Natural killer cell (primary cell): ENCODE data around the gene A4GALT. TPM values are rescaled to one million over a fixed set of nuclear protein-coding genes. Genes with fewer than 3 reads are reported as not detected.

ENCODE experiments used
- ATAC-seq, 3 donors: fragments of 150-1000 bp in 2 of 3; fragments of 200-7000 bp in 1 of 3; cut with Tn5 transposase; 1 replicate in 1 of 3; 2 replicates in 2 of 3; pipeline ENCODE4 v1.10.0; 2021; ENCODE audit warnings: mild to moderate bottlenecking in 2 of 3, moderate library complexity in 2 of 3
- DNase-seq, 2 donors: peaks; one replicate each; pipeline versions ENCODE4 v3.0.0 to v3.0.0-alpha.2; 2013 to 2021; ENCODE audit warnings: mixed read lengths in 1 of 2
- H3K27ac ChIP-seq: one replicate; pipeline ENCODE4 v1.5.1; 2013; ENCODE audit warnings: mild to moderate bottlenecking, low read length
- H3K27me3 ChIP-seq: one replicate; pipeline ENCODE4 v1.6.1; 2013; ENCODE audit warnings: low read length; ENCODE audit not compliant: control insufficient read depth, insufficient read depth
- H3K36me3 ChIP-seq: one replicate; pipeline ENCODE4 v1.6.1; 2013; ENCODE audit warnings: low read length; ENCODE audit not compliant: control insufficient read depth, insufficient read depth
- H3K4me1 ChIP-seq: one replicate; pipeline ENCODE4 v1.6.1; 2013; ENCODE audit warnings: low read length; ENCODE audit not compliant: control insufficient read depth, insufficient read depth
- H3K4me3 ChIP-seq: one replicate; pipeline ENCODE4 v1.5.1; 2013; ENCODE audit warnings: low read length
- H3K9me3 ChIP-seq: one replicate; pipeline ENCODE4 v1.6.1; 2013; ENCODE audit warnings: low read length; ENCODE audit not compliant: control insufficient read depth, insufficient read depth
- H3K27ac Mint-ChIP-seq, 2 donors: one replicate each; pipeline ENCODE4 v1.8.0; 2022; ENCODE audit warnings: mild to moderate bottlenecking in 2 of 2, mixed read lengths in 2 of 2, moderate library complexity in 1 of 2
- H3K27me3 Mint-ChIP-seq, 2 donors: one replicate each; pipeline ENCODE4 v1.8.0; 2022; ENCODE audit warnings: low read depth in 2 of 2, mixed read lengths in 2 of 2
- H3K36me3 Mint-ChIP-seq: one replicate; pipeline ENCODE4 v1.8.0; 2022; ENCODE audit warnings: mixed read lengths
- H3K4me1 Mint-ChIP-seq, 2 donors: one replicate each; pipeline ENCODE4 v1.8.0; 2022; ENCODE audit warnings: mixed read lengths in 2 of 2
- H3K4me3 Mint-ChIP-seq: one replicate; pipeline ENCODE4 v1.8.0; 2022; ENCODE audit warnings: mild to moderate bottlenecking, moderate library complexity, mixed read lengths
- H3K9me3 Mint-ChIP-seq, 2 donors: one replicate each; pipeline ENCODE4 v1.8.0; 2022; ENCODE audit warnings: mixed read lengths in 2 of 2
- WGBS: methylation state at CpG from one replicate; pipeline ENCODE4 v1.1.7; 2013; ENCODE audit warnings: missing lambda C conversion rate; ENCODE audit not compliant: insufficient coverage; 5-methylcytosine and 5-hydroxymethylcytosine counted together
- intact Hi-C: fragments of 100-400 bp; cut with micrococcal nuclease; formaldehyde crosslinking; loops from one replicate; pipeline ENCODE4 v1.14.2; 2022
- total RNA-seq, 4 donors: library from RNA; stranded (reverse); fragments of 120-200 nt in 1 of 4; gene quantifications; one replicate each; pipeline versions ENCODE4 v1.2.3 to v1.2.4, GENCODE V29; 2013 to 2022
- TF ChIP-seq, protein P1 (sequence below): fragments of 200-600 bp; IDR thresholded peaks from one replicate; pipeline ENCODE4 v1.8.0; 2022; ENCODE audit warnings: antibody characterized with exemption

A4GALT gene
- total RNA-seq, 3 donors from 2014 or later (not counting 1 experiment from before 2014, with no cell fraction given), result 0.26 TPM; not detected in 2

DNA sequence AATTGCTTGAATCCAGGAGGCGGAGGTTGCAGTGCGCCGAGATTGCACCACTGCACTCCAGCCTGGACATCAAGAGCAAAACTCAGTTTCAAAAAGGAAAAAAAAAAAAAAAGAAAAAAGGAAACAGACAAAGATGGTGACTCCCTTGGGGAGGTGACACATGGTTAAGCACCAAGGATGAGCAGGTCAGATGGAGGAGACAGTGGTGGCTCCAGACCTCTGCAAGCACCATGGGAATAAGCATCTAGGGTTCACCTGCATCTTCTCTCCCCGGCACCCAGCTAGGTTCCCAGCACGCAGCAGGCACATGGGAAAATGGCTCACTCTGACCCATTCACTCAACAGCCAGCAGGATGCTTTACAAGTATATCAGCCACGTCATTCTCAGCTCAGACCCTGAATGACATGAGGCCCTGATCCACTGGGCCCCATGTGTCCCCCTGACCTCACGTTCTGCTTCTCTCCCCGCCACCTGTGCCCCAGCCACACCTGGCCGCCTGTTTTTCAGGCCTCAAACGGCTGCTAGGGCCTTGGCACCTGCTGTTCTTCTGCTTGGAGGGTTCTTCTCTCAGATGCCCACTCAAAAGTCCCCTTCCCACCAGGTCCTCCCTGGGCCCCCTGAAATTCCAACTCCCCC, 24.2 kb downstream of the A4GALT start:
- H3K4me3 Mint-ChIP-seq, result no peak overlapping the region
- ATAC-seq (no peak), DNase-seq (no peak)
- WGBS, result 71% methylated on average over 10 of the region's 10 CpGs
- H3K4me3 ChIP-seq, result no peak overlapping the region
- H3K4me1 Mint-ChIP-seq, result no peaks in the 10 kb centered on the region
- no peaks in the 10 kb centered on the region for H3K9me3 ChIP-seq
- H3K27ac ChIP-seq, result no peak overlapping the region
- intact Hi-C loops, result no loop called here
- no peaks in the 10 kb centered on the region for H3K36me3 Mint-ChIP-seq
- no peaks in the 10 kb centered on the region for H3K9me3 Mint-ChIP-seq
- H3K27me3 ChIP-seq, result no peaks in the 10 kb centered on the region
- TF ChIP-seq, protein P1, sequence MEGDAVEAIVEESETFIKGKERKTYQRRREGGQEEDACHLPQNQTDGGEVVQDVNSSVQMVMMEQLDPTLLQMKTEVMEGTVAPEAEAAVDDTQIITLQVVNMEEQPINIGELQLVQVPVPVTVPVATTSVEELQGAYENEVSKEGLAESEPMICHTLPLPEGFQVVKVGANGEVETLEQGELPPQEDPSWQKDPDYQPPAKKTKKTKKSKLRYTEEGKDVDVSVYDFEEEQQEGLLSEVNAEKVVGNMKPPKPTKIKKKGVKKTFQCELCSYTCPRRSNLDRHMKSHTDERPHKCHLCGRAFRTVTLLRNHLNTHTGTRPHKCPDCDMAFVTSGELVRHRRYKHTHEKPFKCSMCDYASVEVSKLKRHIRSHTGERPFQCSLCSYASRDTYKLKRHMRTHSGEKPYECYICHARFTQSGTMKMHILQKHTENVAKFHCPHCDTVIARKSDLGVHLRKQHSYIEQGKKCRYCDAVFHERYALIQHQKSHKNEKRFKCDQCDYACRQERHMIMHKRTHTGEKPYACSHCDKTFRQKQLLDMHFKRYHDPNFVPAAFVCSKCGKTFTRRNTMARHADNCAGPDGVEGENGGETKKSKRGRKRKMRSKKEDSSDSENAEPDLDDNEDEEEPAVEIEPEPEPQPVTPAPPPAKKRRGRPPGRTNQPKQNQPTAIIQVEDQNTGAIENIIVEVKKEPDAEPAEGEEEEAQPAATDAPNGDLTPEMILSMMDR, result no peak
- no peaks in the 10 kb centered on the region for H3K27me3 Mint-ChIP-seq
- H3K36me3 ChIP-seq, result no peaks in the 10 kb centered on the region
- no peak overlapping the region for H3K27ac Mint-ChIP-seq
- H3K4me1 ChIP-seq, result peaks cover 6% of the 10 kb centered on the region

DNA sequence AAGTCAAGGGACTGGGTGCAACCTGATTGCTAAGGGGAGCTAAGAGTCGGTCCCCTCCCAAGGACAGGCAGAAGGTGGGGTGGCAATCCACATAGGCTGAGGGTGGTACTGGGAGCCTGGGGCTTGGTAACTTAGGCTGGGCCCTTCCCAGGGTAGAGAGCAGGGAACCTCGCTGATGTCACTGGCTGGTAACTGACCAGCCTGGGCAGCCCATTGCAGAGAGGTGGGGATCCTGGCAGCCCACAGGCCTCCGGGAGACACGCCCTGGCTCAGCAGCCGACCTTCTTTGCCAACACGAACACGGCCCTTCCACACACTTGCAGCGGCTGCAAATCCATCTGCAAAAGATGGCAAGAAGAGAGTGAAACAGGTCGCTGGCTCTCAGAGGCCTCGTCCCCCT, 25.4 kb downstream of the A4GALT start:
- peaks cover 6% of the 10 kb centered on the region for H3K4me1 ChIP-seq
- TF ChIP-seq, protein P1, result no peak

DNA sequence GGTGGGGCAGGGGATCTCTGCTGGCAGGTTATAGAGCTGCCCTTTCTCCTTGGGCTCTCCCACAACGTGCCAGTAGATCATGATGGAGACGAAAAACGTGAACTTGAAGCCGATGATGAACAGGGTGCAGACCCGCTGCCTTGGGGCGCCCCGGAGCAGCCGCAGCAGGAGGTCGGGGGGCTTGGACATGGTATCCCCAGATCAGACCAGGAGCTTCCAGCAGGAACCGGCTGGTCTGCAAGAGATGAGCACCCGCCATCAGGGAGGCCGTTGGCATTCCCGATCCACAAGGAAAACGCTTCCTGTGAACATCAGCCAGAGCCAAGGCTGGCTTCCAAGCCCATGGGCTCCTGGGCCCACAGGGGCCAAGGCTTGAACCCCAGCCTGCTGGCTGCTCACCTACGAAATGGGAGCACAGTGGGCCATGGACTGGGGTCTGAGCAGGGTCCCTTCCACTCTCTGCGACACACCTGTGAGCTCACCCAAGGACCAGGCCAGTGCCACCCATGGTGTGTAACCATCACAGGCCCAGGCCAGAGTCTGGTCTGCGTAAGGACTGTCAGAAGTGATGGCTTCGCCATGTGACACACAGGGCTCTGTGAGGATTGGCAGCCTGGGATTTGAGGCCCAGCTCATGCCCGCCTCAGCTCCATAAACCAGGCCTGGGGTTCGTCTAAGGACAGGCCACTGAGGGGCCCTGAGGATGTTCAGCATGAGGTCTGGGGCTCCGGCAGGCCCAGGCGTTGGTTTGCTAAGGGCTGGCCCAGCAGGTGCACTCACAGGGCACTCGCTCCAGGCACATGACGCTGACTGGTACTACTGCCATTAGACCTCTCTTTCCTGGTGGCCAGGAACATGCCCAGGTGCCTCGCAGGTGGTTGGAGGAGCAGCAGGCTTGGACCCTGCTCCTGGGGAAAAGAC, 26.6 kb downstream of the A4GALT start:
- H3K4me1 Mint-ChIP-seq, result no peaks in the 10 kb centered on the region
- no peak overlapping the region for H3K4me3 Mint-ChIP-seq
- no peak for ATAC-seq

More for the DNA sequence above, 25.4 kb downstream of the A4GALT start:
- Mint-ChIP-seq H3K27me3 (no peaks in the 10 kb centered on the region), H3K36me3 (no peaks in the 10 kb centered on the region), H3K4me3 (no peak overlapping the region), H3K4me1 (no peaks in the 10 kb centered on the region), H3K27ac (no peak overlapping the region), H3K9me3 (no peaks in the 10 kb centered on the region)
- ATAC-seq (no peak), DNase-seq (no peak)
- intact Hi-C loops, result no loop called here
- Histone ChIP-seq H3K27ac (no peak overlapping the region), H3K4me3 (no peak overlapping the region), H3K36me3 (no peaks in the 10 kb centered on the region), H3K9me3 (no peaks in the 10 kb centered on the region), H3K27me3 (no peaks in the 10 kb centered on the region)
- WGBS, result 93% methylated on average over 10 of the region's 10 CpGs

More for the DNA sequence above, 26.6 kb downstream of the A4GALT start:
- Histone ChIP-seq H3K27me3 (no peaks in the 10 kb centered on the region), H3K27ac (no peak overlapping the region), H3K4me1 (peaks cover 6% of the 10 kb centered on the region), H3K36me3 (no peaks in the 10 kb centered on the region), H3K4me3 (no peak overlapping the region), H3K9me3 (no peaks in the 10 kb centered on the region)
- Mint-ChIP-seq H3K9me3 (no peaks in the 10 kb centered on the region), H3K27me3 (no peaks in the 10 kb centered on the region), H3K27ac (no peak overlapping the region), H3K36me3 (no peaks in the 10 kb centered on the region)
- TF ChIP-seq, protein P1, result no peak
- intact Hi-C loops, result no loop called here
- 93% methylated on average over 25 of the region's 25 CpGs for WGBS
- DNase-seq, result no peak
